HG03280 (cell line): ENCODE data around the gene TEX38.
"Not testable (repeated sequence)": the region's sequence is repeated elsewhere in the genome, so short reads cannot be mapped to it uniquely, and the experiment has no call there.

Experiments used
- ATAC-seq: cut with Tn5 transposase; IDR thresholded peaks from one replicate; pipeline ENCODE4 v1.9.1; 2021; ENCODE audit warnings: mild to moderate bottlenecking, moderate library complexity; ENCODE audit not compliant: unreplicated experiment

The TEX38 gene

DNA sequence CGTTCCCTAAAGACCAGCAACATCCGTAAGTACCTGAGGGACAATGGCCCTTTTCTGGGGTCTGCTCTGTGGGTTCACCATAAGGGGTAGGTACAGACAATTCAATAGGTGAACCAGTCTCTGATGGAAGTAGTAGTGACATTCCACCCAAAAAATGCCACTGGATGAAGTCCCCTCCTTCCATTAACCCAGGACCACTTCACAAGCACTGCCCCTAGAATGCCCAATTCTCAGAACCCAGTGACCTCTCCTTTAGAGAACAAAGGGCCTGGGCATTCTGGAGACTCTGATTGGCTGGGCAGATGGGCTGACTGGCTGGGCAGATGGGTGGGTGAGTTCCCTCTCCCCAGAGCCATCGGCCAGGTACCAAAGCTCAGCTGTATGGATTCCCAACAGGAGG, at the start of gene TEX38:
Gene TEX38, plus strand, starts transcription at position 301 of the 400 bp plus-strand sequence. Its CDS starts 81 bp downstream, at position 382.
- ATAC-seq: no peak

GRCh38 chr1:46621930-46622329, 49.7 kb upstream of the TEX38 start:
- ATAC-seq: no peak

DNA sequence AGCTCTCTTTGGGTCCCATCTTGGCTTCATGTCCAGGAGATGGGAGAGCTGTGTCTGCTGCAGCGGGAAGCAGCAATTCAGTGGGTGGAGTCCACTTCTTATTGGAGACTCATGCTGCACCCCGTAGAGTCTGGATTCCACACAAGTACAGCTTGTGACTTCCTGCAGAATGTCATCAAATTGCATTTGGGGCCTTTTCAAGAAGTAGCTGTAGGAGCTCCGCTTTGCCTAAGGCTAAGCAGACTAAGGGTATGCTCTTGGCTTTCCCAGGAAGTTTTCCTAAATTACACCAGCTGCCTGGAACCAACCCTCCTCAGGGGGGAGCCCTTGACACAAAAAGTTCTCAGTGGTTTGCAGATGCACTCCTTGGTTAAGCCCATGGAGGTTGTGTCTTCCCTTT, 49.3 kb upstream of the TEX38 start:
- ATAC-seq: no peak

DNA sequence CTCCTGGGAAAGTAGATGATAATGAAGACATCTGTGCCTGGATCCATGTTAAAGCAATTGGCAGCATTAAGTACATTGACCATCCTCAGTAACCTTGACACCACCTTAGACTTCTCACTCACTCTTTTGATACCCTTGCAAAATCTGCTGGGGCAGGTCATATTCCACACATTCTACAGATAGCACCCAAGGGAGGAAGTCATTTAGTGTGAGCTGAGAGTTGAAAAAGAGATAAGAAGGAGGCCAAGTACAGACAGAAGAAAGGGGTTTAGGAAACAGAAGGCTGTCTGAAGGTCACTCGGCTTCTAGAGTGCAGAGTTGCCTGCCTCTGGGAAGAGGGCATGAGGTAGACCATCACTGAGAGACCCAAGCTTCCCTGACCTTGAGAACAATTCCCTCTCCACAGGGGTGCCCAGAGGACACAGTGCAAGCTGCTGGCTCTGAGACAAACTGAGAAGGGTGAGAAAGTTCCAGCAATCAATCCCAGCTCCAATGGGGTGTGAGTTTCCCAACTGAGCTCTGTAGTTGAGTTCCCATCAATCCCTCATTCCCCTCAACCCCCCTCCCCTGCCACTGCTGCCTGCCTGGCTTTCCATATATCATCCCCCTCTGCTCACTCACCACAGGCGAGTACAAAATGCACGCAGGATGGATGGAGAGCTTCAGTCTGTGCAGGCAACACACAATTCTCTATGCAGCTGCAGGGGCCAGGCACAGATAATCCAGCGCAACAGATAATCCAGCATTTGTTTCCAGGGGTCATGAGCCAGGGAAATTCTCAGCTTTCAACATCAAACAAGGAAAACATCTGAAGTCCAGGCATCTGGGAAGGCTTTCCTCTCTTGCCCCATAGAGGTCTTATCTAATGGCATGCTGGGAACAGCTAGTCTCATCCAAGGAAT, 47.7 kb upstream of the TEX38 start:
- no peak for ATAC-seq

DNA sequence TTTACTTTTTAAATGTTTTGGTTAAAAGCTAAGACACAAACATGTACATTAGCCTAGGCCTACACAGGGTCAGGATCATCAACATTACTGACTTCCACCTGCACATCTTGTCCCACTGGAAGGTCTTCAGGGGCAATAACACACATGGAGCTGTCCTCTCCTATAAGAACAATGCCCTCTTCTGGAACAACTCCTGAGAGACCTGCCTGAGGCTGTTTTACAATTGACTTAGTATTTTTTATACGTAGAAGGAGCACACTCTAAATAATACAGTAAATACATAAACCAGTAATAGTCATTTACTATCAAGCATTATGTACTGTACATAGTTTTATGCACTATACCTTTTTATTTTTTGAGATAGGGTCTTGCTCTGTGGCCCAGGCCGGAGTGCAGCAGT, 40.9 kb upstream of the TEX38 start:
- no peak for ATAC-seq

- ATAC-seq: no peak
Observed at GRCh38 chr1:46635205-46635604, 36.4 kb upstream of the TEX38 start.

DNA sequence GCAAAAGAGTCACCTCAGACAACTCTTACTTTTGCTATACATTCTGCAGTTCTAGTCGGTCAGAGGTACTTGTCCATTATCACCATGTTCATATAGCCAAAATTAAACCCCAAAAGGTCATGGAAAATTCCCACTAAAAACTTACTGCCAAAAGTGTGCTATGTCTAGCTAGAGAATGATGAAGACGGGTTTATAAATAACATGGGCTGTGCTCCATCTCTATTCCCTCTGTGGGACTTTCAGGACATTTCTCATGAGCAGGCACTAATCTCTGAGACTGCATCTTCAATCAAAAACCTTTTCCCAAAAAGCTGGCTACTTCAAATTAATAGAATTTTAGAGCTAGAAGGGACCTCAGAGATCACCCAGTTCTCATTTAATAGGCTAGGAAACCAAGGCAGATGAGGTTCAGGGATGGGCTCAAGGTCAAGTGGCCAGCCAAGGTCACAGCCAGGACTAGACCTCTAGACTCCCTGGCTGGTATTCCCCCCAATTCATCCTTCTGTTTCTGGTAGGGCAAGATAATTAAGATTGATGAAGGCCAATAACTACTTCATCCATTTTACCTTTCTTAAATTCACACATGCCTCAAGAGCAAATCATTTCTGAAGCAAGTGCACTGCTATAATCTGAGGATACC, 34.1 kb upstream of the TEX38 start:
- ATAC-seq: no peak

DNA sequence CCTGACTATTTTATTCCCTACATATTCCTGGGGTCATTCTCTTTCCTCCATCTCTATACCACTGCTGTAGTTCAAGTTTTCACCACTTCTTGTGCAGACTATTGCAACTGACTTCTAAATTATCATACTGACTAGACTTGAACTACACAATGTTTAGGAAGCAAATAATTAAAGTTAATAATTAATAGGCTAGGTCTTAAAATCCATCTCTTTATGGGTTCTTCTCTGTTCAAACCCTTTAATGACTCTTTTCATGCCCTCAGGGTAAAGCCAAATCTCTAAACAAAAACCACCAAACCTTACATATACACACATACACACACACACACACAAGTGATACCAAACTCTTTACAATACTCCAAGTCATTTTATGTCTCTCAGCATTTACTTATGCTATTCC, 32.7 kb upstream of the TEX38 start:
- no peak for ATAC-seq

- ATAC-seq: no peak
Observed at GRCh38 chr1:46639547-46639946, 32.1 kb upstream of the TEX38 start.

DNA sequence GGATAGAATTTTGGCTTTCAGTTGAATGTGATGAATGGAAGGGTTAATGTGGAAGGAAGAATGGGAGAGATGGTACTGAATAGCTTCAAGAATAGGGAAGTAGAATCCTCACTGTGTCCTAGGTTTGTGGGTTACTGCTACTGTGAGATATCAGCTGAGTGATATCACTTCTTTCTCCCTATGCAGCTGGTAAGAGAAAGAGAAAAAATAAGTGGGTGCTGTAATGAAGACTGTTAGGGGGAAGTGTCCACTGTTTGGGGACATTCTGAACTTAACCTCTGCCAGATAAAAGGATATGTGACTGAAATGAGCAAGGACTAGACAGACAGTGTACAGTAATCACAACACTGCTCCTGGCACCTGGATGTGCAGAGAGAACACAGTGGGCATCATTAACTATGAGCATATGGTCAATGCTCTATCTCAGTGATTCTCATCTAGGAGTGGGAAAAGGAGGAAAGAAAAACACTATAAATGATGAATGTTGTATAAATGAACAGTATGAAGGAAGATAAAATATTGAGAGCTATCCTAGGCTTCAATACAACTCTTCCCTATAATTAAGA, 29.5 kb upstream of the TEX38 start:
- no peak for ATAC-seq

DNA sequence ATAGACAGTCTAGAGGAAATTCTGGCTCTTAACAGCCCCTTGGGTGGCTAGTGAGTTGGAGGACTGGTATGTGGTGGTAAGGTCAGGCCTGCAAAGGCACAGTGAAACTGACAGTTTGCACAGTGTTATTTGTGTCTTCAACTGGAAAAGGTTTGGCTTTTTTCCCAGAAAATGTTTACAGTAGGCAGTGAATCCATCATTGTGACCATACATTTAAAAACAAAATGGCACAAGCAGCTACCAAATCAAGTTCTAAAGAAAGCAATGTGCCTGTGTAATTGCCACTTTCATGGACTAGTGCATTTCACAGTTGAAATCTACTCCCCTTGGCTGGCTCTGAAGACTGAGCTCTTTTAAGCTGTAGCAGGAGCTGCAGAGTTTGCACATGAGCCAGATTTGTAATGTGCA, 28.3 kb upstream of the TEX38 start:
- no peak for ATAC-seq

DNA sequence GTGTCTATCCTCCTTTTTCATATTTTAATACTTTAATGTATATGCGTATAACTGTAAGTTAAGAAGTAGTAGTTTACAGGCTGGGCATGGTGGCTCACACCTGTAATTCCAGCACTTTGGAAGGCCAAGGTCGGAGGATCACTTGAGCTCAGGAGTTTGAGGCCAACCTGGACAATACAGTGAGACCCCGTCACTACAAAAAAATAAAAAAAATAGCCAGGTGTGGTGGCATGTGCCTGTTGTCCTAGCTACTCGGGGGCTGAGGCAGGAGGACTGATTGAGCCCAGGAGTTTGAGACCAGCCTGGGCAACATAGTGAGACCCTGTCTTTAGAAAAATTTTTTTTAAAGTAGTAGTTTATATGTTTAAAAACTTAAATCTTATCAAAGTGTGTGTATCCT, 25.8 kb upstream of the TEX38 start:
- no peak for ATAC-seq

DNA sequence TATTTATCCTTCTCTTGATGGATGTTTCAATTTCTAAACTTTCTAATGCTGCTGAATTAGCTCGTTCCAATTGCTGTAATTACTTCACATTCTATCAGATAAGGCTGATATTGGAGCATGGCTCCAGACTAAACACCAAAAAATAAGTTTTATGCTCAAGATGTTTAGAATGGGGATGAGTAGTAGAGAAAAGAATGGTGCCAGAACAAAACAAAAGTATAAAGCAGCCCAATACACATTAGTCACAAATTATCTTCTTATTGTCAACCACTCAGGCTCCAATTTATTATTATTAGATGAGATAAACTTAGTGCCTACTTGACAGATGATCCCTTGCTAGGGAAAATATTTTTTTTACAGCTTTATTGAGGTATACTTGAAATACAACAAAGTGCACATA, 25.3 kb upstream of the TEX38 start:
- ATAC-seq: no peak

DNA sequence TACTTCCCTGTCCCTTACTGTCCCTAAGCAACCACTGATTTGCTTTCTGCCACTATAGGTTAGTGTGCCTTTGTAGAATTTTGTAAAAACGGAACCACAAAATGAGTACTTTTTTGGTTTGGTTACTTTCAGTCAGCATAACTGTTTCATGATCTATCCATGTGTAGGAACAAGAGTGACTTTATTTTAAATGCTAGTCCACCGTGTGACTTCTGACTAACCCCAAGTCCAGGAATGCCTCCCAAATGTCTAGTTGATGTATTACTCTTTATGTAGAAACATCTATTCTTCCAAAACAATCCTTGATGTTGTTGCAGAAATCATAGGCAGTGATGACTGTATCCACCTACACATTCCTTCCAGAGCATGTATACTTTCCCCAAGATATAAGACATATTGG, 24.8 kb upstream of the TEX38 start:
- no peak for ATAC-seq

DNA sequence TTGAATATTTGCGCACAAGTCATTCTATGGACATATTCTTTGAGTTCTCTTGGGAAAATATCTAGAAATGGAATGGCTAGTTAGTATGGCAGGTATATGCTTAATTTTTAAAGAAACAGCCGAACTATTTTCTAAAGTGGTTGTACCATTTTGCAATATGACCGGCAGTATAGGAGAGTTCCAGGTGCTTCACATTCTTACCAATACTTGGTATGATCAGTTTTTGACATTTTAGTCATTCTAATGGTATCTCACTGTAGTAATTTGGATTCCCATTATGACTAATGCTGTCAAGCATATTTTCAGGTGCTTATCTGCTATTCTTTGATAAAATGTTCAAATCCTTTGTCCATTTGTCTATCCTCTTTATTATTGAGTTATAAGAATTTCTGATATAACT, 24.0 kb upstream of the TEX38 start:
- no peak for ATAC-seq

DNA sequence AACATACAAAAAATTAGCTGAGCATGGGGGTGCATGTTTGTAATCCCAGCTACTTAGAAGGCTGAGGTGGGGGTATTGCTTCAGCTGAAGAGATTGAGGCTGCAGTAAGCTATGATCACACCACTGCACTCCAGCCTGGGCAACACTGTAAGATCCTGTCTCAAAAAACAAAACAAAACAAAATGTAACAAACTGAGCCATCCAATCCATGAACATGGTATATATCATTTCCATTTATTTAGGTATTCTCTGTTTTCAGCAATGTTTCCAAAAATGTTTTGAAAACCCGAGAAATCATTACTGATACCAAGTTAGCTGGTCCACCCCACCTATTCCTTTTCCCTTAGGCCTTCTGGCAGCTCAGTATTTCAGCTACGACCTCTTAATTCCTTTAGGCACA, 21.9 kb upstream of the TEX38 start:
- ATAC-seq: no peak

GRCh38 chr1:46650491-46650890, 21.2 kb upstream of the TEX38 start:
- ATAC-seq: no peak

DNA sequence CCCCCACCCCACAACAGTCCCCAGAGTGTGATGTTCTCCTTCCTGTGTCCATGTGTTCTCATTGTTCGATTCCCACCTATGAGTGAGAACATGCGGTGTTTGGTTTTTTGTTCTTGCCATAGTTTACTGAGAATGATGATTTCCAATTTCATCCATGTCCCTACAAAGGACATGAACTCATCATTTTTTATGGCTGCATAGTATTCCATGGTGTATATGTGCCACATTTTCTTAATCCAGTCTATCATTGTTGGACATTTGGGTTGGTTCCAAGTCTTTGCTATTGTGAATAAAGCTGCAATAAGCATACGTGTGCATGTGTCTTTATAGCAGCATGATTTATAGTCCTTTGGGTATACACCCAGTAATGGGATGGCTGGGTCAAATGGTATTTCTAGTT, 20.5 kb upstream of the TEX38 start:
- not testable (repeated sequence) for ATAC-seq

DNA sequence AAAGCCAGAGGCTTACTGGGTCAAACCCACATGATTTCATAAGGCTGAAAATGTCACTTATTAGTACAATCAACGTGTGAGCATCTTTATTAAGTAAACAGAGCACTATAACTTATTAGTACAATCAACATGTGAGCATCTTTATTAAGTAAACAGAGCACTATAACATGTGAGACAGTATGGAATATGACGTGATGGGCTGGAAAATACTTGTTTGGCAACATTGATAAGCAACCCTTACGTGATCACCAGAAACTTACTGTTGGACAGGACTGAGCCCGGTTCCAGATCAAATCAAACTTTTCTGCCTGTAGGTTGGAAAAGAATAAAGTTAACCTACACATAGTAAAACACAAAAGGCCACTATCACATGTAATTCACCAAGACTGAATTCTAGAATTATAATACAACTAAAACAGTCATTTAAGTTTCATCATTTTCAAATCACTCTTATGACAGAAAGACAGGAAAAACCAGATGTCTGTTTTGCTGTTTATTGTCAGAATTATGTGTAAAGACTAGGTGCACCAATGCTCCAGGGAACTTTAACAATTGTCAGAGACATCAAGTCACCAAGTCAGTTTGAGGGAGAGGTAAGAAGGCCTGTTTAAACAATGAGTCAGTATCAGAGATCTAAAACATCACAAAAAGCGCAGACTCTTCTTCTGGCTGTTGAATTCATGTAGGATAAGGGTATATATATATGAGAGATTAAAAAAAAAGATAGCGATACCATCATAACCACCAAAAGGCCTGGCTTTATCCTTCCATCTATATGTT, 19.1 kb upstream of the TEX38 start:
- ATAC-seq: no peak

GRCh38 chr1:46653405-46653958, 18.2 kb upstream of the TEX38 start:
- no peak for ATAC-seq

GRCh38 chr1:46654012-46654411, 17.6 kb upstream of the TEX38 start:
- ATAC-seq: no peak
